Progenitor cell of endocrine pancreas (in vitro differentiated cells): Measurements from ENCODE around the gene SPATA9. TPM values are rescaled to one million over a fixed set of nuclear protein-coding genes. Genes with fewer than 3 reads are reported as not detected.

Source experiments
- DNase-seq: peaks from one replicate; pipeline ENCODE4 v3.0.0; 2021; ENCODE audit warnings: low spot score; ENCODE audit not compliant: unreplicated experiment
- H3K27ac Mint-ChIP-seq: 2 replicates; pipeline ENCODE4 v1.8.0; 2021; ENCODE audit warnings: mild to moderate bottlenecking, moderate library complexity, mixed read lengths
- H3K27me3 Mint-ChIP-seq: 2 replicates; pipeline ENCODE4 v1.8.0; 2021; ENCODE audit warnings: mixed read lengths
- H3K36me3 Mint-ChIP-seq: 2 replicates; pipeline ENCODE4 v1.8.0; 2022; ENCODE audit warnings: mixed read lengths; ENCODE audit not compliant: insufficient read depth
- H3K4me1 Mint-ChIP-seq: 2 replicates; pipeline ENCODE4 v1.8.0; 2021; ENCODE audit warnings: low read depth, mixed read lengths
- H3K4me3 Mint-ChIP-seq: 2 replicates; pipeline ENCODE4 v1.8.0; 2021; ENCODE audit warnings: low read depth, mild to moderate bottlenecking, moderate library complexity, mixed read lengths
- H3K9me3 Mint-ChIP-seq: 2 replicates; pipeline ENCODE4 v1.8.0; 2021; ENCODE audit warnings: low read depth, mixed read lengths
- total RNA-seq: library from RNA; stranded (reverse); gene quantifications from 2 replicates; pipeline ENCODE4 v1.2.1, GENCODE V29; 2021
- TF ChIP-seq, protein P1 (sequence below): fragments of 200-600 bp; sonication (generic); IDR thresholded peaks from one replicate; pipeline ENCODE4 v1.5.0; 2021; ENCODE audit warnings: antibody characterized with exemption, mild to moderate bottlenecking; ENCODE audit not compliant: unreplicated experiment

The SPATA9 gene
- total RNA-seq, 1 donor from 2014 or later, result not detected

GRCh38 chr5:95631255-95631958, 51.4 kb downstream of the SPATA9 start:
- no peak overlapping the region for H3K4me3 Mint-ChIP-seq
- TF ChIP-seq, protein P1, sequence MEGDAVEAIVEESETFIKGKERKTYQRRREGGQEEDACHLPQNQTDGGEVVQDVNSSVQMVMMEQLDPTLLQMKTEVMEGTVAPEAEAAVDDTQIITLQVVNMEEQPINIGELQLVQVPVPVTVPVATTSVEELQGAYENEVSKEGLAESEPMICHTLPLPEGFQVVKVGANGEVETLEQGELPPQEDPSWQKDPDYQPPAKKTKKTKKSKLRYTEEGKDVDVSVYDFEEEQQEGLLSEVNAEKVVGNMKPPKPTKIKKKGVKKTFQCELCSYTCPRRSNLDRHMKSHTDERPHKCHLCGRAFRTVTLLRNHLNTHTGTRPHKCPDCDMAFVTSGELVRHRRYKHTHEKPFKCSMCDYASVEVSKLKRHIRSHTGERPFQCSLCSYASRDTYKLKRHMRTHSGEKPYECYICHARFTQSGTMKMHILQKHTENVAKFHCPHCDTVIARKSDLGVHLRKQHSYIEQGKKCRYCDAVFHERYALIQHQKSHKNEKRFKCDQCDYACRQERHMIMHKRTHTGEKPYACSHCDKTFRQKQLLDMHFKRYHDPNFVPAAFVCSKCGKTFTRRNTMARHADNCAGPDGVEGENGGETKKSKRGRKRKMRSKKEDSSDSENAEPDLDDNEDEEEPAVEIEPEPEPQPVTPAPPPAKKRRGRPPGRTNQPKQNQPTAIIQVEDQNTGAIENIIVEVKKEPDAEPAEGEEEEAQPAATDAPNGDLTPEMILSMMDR, result no peak

GRCh38 chr5:95630394-95630917, 52.3 kb downstream of the SPATA9 start:
- peaks cover 3% of the 10 kb centered on the region for H3K4me1 Mint-ChIP-seq
- no peaks in the 10 kb centered on the region for H3K9me3 Mint-ChIP-seq
- DNase-seq, result no peak
- H3K36me3 Mint-ChIP-seq, result no peaks in the 10 kb centered on the region
- TF ChIP-seq, protein P1, result no peak
- no peak overlapping the region for H3K27ac Mint-ChIP-seq
- peaks cover under 1% of the 10 kb centered on the region for H3K27me3 Mint-ChIP-seq
- H3K4me3 Mint-ChIP-seq, result no peak overlapping the region

More at GRCh38 chr5:95631255-95631958, 51.4 kb downstream of the SPATA9 start:
- Mint-ChIP-seq H3K36me3 (no peaks in the 10 kb centered on the region), H3K27ac (no peak overlapping the region), H3K9me3 (no peaks in the 10 kb centered on the region), H3K27me3 (no peaks in the 10 kb centered on the region), H3K4me1 (peaks cover 3% of the 10 kb centered on the region)
- DNase-seq, result no peak

DNA sequence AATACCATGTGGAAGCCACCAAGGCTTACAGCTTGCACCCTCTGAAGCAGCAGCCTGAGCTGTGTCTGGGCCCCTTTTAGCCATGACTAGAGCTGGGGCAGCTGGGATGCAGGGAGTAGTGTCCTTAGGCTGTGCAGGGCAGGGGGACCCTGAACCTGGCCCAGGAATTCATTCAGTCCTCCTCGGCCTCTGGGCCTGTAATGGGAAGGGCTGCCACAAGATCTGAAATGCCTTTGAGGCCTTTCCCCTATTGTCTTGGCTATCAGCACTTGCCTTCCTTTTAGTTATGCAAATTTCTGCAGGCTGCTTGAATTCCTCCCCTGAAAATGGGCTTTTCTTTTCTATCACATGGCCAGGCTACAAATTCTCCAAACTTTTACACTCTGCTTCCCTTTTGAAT, 53.9 kb downstream of the SPATA9 start:
- no peak overlapping the region for H3K27ac Mint-ChIP-seq
- no peak overlapping the region for H3K4me3 Mint-ChIP-seq
- peaks cover 13% of the 10 kb centered on the region for H3K27me3 Mint-ChIP-seq
- no peaks in the 10 kb centered on the region for H3K36me3 Mint-ChIP-seq
- no peak for DNase-seq
- TF ChIP-seq, protein P1, result no peak
- peaks cover 3% of the 10 kb centered on the region for H3K4me1 Mint-ChIP-seq
- H3K9me3 Mint-ChIP-seq, result no peaks in the 10 kb centered on the region

GRCh38 chr5:95627971-95628810, 54.6 kb downstream of the SPATA9 start:
- Mint-ChIP-seq H3K27me3 (peaks cover 21% of the 10 kb centered on the region), H3K9me3 (no peaks in the 10 kb centered on the region), H3K4me1 (peaks cover 3% of the 10 kb centered on the region), H3K36me3 (no peaks in the 10 kb centered on the region), H3K27ac (no peak overlapping the region), H3K4me3 (no peak overlapping the region)
- no peak for DNase-seq
- TF ChIP-seq, protein P1, result no peak

DNA sequence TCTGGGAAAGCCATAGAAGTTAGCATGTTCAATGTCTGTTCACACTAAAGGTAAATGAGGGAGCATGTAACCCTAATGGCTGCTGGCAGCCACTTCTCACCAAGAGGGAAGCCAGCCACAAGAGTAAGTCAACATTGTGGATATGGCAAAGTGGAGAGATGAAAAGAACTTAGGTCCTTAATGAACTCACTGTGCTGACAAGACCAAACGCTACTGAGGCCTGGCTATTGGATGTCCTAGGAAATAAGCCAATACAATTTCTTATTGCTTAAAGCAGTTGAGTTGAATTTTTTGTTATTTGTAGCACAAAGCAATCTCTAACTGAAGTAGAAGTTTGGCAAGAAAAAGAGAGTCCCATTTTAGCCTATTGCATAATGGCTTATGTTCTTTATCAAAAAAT, 56.1 kb downstream of the SPATA9 start:
- Mint-ChIP-seq H3K4me3 (no peak overlapping the region), H3K9me3 (no peaks in the 10 kb centered on the region), H3K4me1 (peaks cover 3% of the 10 kb centered on the region), H3K27ac (no peak overlapping the region), H3K36me3 (no peaks in the 10 kb centered on the region), H3K27me3 (peaks cover 36% of the 10 kb centered on the region)
- DNase-seq, result no peak
- TF ChIP-seq, protein P1, result no peak
